WTC11 (cell line): ENCODE data around the gene PGF. TPM values are rescaled to one million over a fixed set of nuclear protein-coding genes. Genes with fewer than 3 reads are reported as not detected.

Experiments used
- ATAC-seq: fragments of 200-7000 bp; cut with Tn5 transposase; 2 replicates; pipeline ENCODE4 v1.10.0; 2021; ENCODE audit warnings: mild to moderate bottlenecking, moderate library complexity
- CTCF ChIA-PET: fragments of 300-600 bp; sonication (Branson Sonifier 250); formaldehyde crosslinking; loops from one replicate; lab custom pipeline; 2021; ENCODE audit warnings: antibody characterized with exemption; lab: Charles Lee
- POLR2A ChIA-PET: fragments of 350-600 bp; sonication (Branson Sonifier 250); formaldehyde crosslinking; loops from one replicate; lab custom pipeline; 2021; ENCODE audit warnings: antibody characterized with exemption; lab: Charles Lee
- DNase-seq: peaks from one replicate; pipeline ENCODE4 v3.0.0; 2021; ENCODE audit warnings: low spot score
- H3K27ac Mint-ChIP-seq: 2 replicates; pipeline ENCODE4 v1.8.0; 2021; ENCODE audit warnings: mixed read lengths
- H3K27me3 Mint-ChIP-seq: 2 replicates; pipeline ENCODE4 v1.8.0; 2021; ENCODE audit warnings: low read depth, mild to moderate bottlenecking, moderate library complexity, mixed read lengths
- H3K36me3 Mint-ChIP-seq: 2 replicates; pipeline ENCODE4 v1.8.0; 2021; ENCODE audit warnings: mixed read lengths
- H3K4me1 Mint-ChIP-seq: 2 replicates; pipeline ENCODE4 v1.8.0; 2022; ENCODE audit warnings: mixed read lengths
- H3K4me3 Mint-ChIP-seq: 2 replicates; pipeline ENCODE4 v1.8.0; 2021; ENCODE audit warnings: mild to moderate bottlenecking, moderate library complexity, mixed read lengths
- H3K9me3 Mint-ChIP-seq: 2 replicates; pipeline ENCODE4 v1.8.0; 2021; ENCODE audit warnings: mixed read lengths
- AFF4 ChIP-seq: sonication (generic); formaldehyde crosslinking; IDR thresholded peaks from 2 replicates; pipeline ENCODE4 v1.8.1; 2023; ENCODE audit warnings: mild to moderate bottlenecking, missing genetic modification reagents, borderline replicate concordance
- EMX1 ChIP-seq: fragments of 250-450 bp; sonication (Bioruptor Pico); IDR thresholded peaks from 2 replicates; pipeline ENCODE4 v1.8.0; 2021; ENCODE audit warnings: mild to moderate bottlenecking
- FOXP1 ChIP-seq: sonication (generic); formaldehyde crosslinking; IDR thresholded peaks from 2 replicates; pipeline ENCODE4 v1.8.0; 2022; ENCODE audit warnings: missing genetic modification reagents, mild to moderate bottlenecking, moderate library complexity, borderline replicate concordance
- FOXP4 ChIP-seq: sonication (generic); formaldehyde crosslinking; IDR thresholded peaks from 2 replicates; pipeline ENCODE4 v1.8.0; 2022; ENCODE audit warnings: mild to moderate bottlenecking, missing genetic modification reagents
- GTF2I ChIP-seq: fragments of 250-450 bp; sonication (Bioruptor Pico); conservative IDR thresholded peaks from 2 replicates; pipeline ENCODE4 v1.4.0; 2021; ENCODE audit warnings: mild to moderate bottlenecking
- MAX ChIP-seq: sonication (generic); formaldehyde crosslinking; IDR thresholded peaks from 2 replicates; pipeline ENCODE4 v1.8.0; 2022; ENCODE audit warnings: mild to moderate bottlenecking, missing genetic modification reagents
- NFE2L1 ChIP-seq: sonication (generic); formaldehyde crosslinking; IDR thresholded peaks from 2 replicates; pipeline ENCODE4 v1.8.1; 2023; ENCODE audit warnings: missing genetic modification reagents
- USF1 ChIP-seq: sonication (generic); formaldehyde crosslinking; IDR thresholded peaks from 2 replicates; pipeline ENCODE4 v1.8.0; 2022; ENCODE audit warnings: mild to moderate bottlenecking, missing genetic modification reagents
- USF2 ChIP-seq: sonication (generic); formaldehyde crosslinking; IDR thresholded peaks from 2 replicates; pipeline ENCODE4 v1.8.1; 2023; ENCODE audit warnings: mild to moderate bottlenecking, missing genetic modification reagents, moderate library complexity
- ZNF263 ChIP-seq: sonication (generic); formaldehyde crosslinking; IDR thresholded peaks from 2 replicates; pipeline ENCODE4 v1.8.1; 2022; ENCODE audit warnings: low read depth, mild to moderate bottlenecking, moderate library complexity, missing genetic modification reagents
- ZNF532 ChIP-seq: fragments of 250-450 bp; sonication (Bioruptor Pico); IDR thresholded peaks from 2 replicates; pipeline ENCODE4 v1.9.0; 2021; ENCODE audit warnings: mild to moderate bottlenecking, borderline replicate concordance
- total RNA-seq: library from RNA; stranded (reverse); gene quantifications from 3 replicates; pipeline ENCODE4 v1.2.3, GENCODE V29; 2021
- TF ChIP-seq, protein P1 (sequence below): fragments of 200-600 bp; IDR thresholded peaks from 2 replicates; pipeline ENCODE4 v1.8.0; 2022; ENCODE audit warnings: antibody characterized with exemption

The PGF gene
- total RNA-seq, 1 experiment from 2014 or later = 6.7 TPM

DNA sequence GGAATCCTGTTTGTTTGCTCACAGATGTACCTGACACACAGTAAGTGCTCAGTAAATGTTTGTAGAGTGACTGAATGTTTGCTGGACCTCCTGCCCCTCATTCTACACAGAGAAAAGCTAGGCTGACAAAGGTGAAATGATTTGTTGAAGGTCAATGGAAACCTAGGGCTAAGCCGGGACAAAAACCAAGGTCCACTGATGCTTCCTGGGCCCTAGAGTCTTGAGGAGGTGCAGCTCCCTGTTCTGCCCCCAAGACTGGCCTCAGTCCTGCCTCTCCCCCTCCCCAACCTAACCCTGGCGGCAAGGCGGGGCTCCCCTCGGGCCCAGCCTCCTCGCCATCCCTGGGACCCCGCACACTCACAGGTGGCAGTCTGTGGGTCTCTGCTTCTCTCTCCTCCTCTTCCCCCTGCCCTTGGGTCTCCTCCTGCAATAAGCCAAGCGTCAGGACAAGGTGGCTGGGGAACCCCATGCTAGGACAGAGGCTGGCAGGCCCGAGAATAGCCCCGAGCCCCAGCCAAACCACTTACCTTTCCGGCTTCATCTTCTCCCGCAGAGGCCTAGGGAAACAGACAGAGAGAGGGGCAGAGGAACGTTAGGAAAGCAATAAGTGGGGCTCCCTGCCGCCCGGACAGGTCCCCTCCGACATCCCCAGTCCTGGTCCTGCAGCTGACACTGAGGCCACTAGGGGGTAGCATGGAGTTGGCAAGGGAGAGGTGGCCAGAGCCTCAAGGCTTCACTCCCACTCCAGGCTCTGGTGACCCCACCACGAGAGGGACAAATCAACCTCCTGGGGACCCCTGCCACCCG lies 9.3 kb downstream of the PGF start (continued):
- no peak for TF ChIP-seq EMX1
- TF ChIP-seq, all 79 proteins: peak for 6

DNA sequence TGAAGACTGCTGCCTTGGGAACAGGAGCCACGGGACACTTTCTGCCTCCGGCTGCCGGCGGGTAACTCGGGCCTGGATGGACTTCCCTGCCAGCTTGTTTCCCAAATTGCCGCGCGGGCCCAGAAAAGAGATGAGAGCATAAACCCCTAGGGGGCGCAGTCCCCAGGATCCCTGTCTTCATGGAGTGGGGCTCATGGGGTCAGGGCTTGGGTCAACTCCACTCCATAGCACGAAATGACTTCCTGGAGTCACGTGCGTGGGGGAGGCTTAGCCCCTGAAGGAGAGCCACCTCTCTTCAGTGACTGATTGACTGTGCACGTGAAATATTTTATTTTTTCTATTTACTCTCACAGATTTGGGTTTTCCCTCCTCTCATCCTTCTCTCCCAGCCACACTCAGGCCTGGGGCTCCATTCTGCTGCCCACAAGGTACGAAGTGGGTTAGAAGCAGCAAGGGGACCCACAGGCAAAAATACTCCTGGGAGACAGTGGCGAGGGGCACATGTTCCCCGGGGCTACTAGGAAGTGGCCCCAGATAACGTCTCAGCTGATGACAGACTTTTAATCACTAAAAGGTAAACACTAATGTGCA lies 10.0 kb downstream of the PGF start:
- H3K27me3 Mint-ChIP-seq = no peaks in the 10 kb centered on the region
- peak; percentile 86 for DNase-seq
- no peaks in the 10 kb centered on the region for H3K9me3 Mint-ChIP-seq
- no peak overlapping the region for H3K4me3 Mint-ChIP-seq
- no peaks in the 10 kb centered on the region for H3K36me3 Mint-ChIP-seq
- H3K27ac Mint-ChIP-seq = no peak overlapping the region
- ATAC-seq = peak; percentile 58
- ChIA-PET POLR2A (interaction anchor here (0.7 to 1.0 kb wide), 2 partner anchors 10 kb away, joined by 3 to 7 read pairs; partner anchors contain the start of gene PGF), CTCF (interaction anchor here (0.6 to 4.5 kb wide), 65 partner anchors 9 to 1196 kb away, joined by 3 to 60 read pairs (median 5); partner anchors contain the start of genes ACYP1, EIF2B2, MLH3 and PGF)
- peaks cover 3% of the 10 kb centered on the region for H3K4me1 Mint-ChIP-seq
- TF ChIP-seq GTF2I (CRISPR knock-in tag) = no peak
- TF ChIP-seq ZNF532 (CRISPR knock-in tag) = no peak
- no peak for TF ChIP-seq USF1 (CRISPR knock-in tag)
- TF ChIP-seq USF2 (CRISPR knock-in tag) = peak; percentile 36; the same call in 1 of the 2 replicates
- TF ChIP-seq, protein P1, sequence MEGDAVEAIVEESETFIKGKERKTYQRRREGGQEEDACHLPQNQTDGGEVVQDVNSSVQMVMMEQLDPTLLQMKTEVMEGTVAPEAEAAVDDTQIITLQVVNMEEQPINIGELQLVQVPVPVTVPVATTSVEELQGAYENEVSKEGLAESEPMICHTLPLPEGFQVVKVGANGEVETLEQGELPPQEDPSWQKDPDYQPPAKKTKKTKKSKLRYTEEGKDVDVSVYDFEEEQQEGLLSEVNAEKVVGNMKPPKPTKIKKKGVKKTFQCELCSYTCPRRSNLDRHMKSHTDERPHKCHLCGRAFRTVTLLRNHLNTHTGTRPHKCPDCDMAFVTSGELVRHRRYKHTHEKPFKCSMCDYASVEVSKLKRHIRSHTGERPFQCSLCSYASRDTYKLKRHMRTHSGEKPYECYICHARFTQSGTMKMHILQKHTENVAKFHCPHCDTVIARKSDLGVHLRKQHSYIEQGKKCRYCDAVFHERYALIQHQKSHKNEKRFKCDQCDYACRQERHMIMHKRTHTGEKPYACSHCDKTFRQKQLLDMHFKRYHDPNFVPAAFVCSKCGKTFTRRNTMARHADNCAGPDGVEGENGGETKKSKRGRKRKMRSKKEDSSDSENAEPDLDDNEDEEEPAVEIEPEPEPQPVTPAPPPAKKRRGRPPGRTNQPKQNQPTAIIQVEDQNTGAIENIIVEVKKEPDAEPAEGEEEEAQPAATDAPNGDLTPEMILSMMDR = peak; percentile 80
- TF ChIP-seq NFE2L1 = no peak
- TF ChIP-seq FOXP1 = no peak
- TF ChIP-seq AFF4 (CRISPR knock-in tag) = no peak
- 0 out of 2 replicates have a peak, but pooled peaks have one; percentile 26 for TF ChIP-seq MAX (CRISPR knock-in tag)
- no peak for TF ChIP-seq ZNF263
- TF ChIP-seq FOXP4 (CRISPR knock-in tag) = no peak
- TF ChIP-seq, all 79 proteins: peak for 3
